ENCODE data around the gene CIZ1. TPM values are rescaled to one million over a fixed set of nuclear protein-coding genes. Genes with fewer than 3 reads are reported as not detected.

CIZ1 gene
- total and polyA plus RNA-seq, 9 of the 15 experiments (the other 6 are each of a cell fraction or from before 2014, with no cell fraction given): 6.6 to 329 (median 87.8) TPM

DNA sequence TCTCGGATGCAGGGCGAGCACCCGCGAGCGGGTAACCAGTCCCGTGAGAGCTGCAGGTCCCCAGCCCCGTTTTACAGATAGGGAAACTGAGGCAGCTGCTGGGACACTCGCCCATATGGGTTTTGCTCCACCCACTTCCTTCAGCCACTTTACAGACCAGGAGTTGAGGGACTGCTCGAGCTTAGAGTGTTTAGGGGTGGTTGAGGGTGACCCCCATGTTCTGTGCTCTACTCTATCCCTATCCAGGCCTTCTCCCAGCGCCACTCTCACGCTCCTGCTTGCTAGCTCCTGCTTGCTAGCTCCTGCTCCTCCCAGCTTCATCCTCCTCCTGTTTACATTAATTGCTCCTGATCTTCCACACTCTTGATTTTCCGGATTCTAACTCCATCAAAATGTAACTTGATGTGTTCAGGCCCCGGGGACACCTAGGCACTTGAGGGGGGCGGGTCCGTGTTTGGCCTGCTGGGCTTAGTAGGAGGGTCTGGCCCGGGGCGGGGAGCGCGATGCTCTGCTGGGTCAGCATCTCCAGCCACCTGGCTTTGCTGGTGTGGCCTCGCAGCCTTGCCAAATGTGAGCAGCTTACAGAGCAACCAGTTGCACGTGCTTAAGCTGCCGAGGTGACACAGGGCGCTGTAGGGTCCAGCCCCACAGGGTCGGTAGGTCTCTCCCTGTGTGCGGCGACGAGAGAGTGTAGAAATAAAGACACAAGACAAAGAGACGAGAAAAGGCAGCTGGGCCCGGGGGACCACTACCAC, 62.4 kb downstream of the CIZ1 start (continued):
- TF ChIP-seq HDAC6 (IDR thresholded peaks at IDR 0.05; ENCODE audit: low read depth, low read length) (no peak), KAT7 (CRISPR knock-in tag; IDR thresholded peaks at IDR 0.05; ENCODE audit: borderline replicate concordance) (0 out of 2 replicates have a peak, but pooled peaks have one; percentile 25)

DNA sequence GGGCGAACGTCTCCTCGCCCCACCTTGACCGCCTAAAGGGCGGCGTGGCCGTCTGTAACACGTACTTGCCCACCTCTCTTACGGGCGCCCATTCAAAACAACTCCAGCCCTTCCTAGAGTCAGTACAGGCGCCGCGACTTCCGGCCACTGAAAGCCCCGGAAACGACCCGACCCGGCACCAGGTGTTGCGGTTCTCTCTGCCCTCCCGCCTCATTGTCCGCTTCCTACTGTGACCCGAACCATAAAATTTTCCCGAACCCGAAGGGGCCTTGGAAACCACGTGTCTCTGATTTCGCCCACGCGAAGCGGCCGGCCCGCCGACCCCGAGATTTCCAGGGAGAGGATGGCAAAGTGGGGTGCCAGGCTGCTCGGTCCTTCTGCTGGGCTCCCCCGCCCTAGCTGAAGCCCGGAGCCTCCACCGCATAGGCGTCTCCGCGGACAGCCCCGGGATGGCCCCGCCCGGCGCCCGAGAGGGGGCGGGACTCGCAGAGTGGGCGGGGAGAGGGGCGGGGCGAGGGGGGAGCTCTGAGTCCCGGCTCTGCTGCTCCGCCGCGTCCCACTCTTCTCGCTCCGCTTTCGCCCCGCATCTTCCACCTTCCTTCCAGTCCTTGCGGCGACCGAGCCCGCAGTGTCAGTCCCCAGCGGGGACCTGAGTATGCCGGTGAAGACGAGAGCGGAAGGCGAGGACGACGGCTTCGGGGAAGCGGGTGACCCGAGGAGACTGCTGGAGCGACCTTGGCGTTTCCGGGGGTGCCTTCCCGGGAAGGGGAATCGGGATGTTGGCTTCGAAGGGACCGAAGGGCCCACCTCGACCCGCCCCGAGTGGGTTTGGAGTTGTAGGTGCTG, 63.2 kb downstream of the CIZ1 start:
- Histone ChIP-seq H2AFZ (ENCODE audit: low read depth, low read length) (peak overlapping the region; percentile 93), H3K36me3 (ENCODE audit: control insufficient read depth, insufficient read depth, low read length) (peaks cover 29% of the 10 kb centered on the region), H3K27ac (ENCODE audit: extremely low read depth, low read depth, low read length) (peak overlapping the region; percentile 93), H3K27me3 (ENCODE audit: control insufficient read depth in 2 of 2, insufficient read depth in 2 of 2, low read length in 2 of 2) (no peaks in the 10 kb centered on the region), H3K9me1 (ENCODE audit: control insufficient read depth, insufficient read depth, low read length) (no peaks in the 10 kb centered on the region), H3K4me1 (replicated peaks in 1 of 2; ENCODE audit: control insufficient read depth in 2 of 2, insufficient read depth in 2 of 2, low read length in 2 of 2) (peaks cover 10 to 38% of the 10 kb centered on the region in 2 experiments), H3K4me2 (ENCODE audit: insufficient read depth, low read length) (peak overlapping the region; percentile 95), H3K4me3 (peak overlapping the region; percentile 98), H3K9ac (ENCODE audit: insufficient read depth in 1 of 2, low read depth in 2 of 2, low read length in 2 of 2) (peak overlapping the region; percentile 95 to 99), H3K79me2 (ENCODE audit: control insufficient read depth, insufficient read depth, low read length) (peaks cover 38% of the 10 kb centered on the region), H4K20me1 (replicated peaks; ENCODE audit: control insufficient read depth, insufficient read depth, low read length) (peaks cover 8% of the 10 kb centered on the region; the same call in 1 of the 2 replicates), H3K9me3 (replicated peaks; ENCODE audit: control insufficient read depth, insufficient read depth, low read depth, low read length) (no peaks in the 10 kb centered on the region)
- intact Hi-C loops (cut with micrococcal nuclease) (loop anchor here (1.0 to 10.0 kb wide), 4 partner anchors 32 to 284 kb away; partner anchors contain the start of genes BBLN, CIZ1, GOLGA2 and SWI5), in situ Hi-C loops (cut with MboI) (no loop called here)
- under 1% methylated on average over 59 of the region's 82 CpGs for WGBS (ENCODE audit: insufficient coverage, low coverage, missing lambda C conversion rate)
- DNase-seq (ENCODE audit: extremely low read depth in 1 of 4, low spot score in 3 of 4) (peak; percentile 89 to 93 (median 90)), FAIRE-seq (peak; percentile 77), ATAC-seq (peak; percentile 82)
- CTCF ChIA-PET (ENCODE audit: low intra/inter-chr PET ratio): interaction anchor here (0.6 kb wide), 1 partner anchor 387 kb away, joined by 3 read pairs; no protein-coding TSS in a partner anchor
- BruUV-seq (replicated peaks): no TSS peak
- POLR2A ChIA-PET: interaction anchor here (0.6 to 2.0 kb wide), 9 partner anchors 10 to 212 kb away, joined by 3 to 4 read pairs (median 3); partner anchors contain the start of genes SLC25A25 and SLC27A4
- peak; percentile 100 for TF ChIP-seq EGR1 (conservative IDR thresholded peaks at IDR 0.05)
- peak; percentile 78 for TF ChIP-seq NEUROD1 (IDR thresholded peaks at IDR 0.05; ENCODE audit: borderline replicate concordance, low read depth, low read length, partially characterized antibody)
- peak; percentile 91 for TF ChIP-seq GABPA (tag; conservative IDR thresholded peaks at IDR 0.05; ENCODE audit: low read depth)
- peak; percentile 58 for TF ChIP-seq PHF8 (IDR thresholded peaks at IDR 0.05; ENCODE audit: borderline replicate concordance, low read length)
- TF ChIP-seq ZNF431 (CRISPR knock-in tag; IDR thresholded peaks at IDR 0.05): 0 out of 2 replicates have a peak, but pooled peaks have one; percentile 31
- TF ChIP-seq PRPF4 (IDR thresholded peaks at IDR 0.05; ENCODE audit: insufficient read depth, low read depth, low read length, poor library complexity, severe bottlenecking): peak; percentile 5
- peak; percentile 86 for TF ChIP-seq L3MBTL2 (IDR thresholded peaks at IDR 0.05)
- peak; percentile 74 for TF ChIP-seq SP1 (CRISPR knock-in tag; IDR thresholded peaks at IDR 0.05)
- TF ChIP-seq CBFA2T2 (conservative IDR thresholded peaks at IDR 0.05): peak; percentile 44; the same call in 1 of the 2 replicates
- peak in 1 of 2 experiments; percentile 64; a peak in 2 of 4 replicates for TF ChIP-seq ZNF639 (CRISPR knock-in tag; conservative IDR thresholded peaks at IDR 0.05 in 1 of 2, IDR thresholded peaks at IDR 0.05 in 1 of 2)
- TF ChIP-seq, protein P1, sequence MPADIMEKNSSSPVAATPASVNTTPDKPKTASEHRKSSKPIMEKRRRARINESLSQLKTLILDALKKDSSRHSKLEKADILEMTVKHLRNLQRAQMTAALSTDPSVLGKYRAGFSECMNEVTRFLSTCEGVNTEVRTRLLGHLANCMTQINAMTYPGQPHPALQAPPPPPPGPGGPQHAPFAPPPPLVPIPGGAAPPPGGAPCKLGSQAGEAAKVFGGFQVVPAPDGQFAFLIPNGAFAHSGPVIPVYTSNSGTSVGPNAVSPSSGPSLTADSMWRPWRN (IDR thresholded peaks at IDR 0.05; ENCODE audit: low read depth): no peak
- 0 out of 2 replicates have a peak, but pooled peaks have one; percentile 43 for TF ChIP-seq SIN3B (IDR thresholded peaks at IDR 0.05; ENCODE audit: low read depth)
- no peak for TF ChIP-seq NR2F6 (CRISPR knock-in tag; IDR thresholded peaks at IDR 0.05)
- TF ChIP-seq TRIM24 (IDR thresholded peaks at IDR 0.05): peak in 1 of 2 experiments; percentile 44; a peak in 2 of 4 replicates

All from K562 (cell line).